ENCODE results near the gene EIF3L.

DNA sequence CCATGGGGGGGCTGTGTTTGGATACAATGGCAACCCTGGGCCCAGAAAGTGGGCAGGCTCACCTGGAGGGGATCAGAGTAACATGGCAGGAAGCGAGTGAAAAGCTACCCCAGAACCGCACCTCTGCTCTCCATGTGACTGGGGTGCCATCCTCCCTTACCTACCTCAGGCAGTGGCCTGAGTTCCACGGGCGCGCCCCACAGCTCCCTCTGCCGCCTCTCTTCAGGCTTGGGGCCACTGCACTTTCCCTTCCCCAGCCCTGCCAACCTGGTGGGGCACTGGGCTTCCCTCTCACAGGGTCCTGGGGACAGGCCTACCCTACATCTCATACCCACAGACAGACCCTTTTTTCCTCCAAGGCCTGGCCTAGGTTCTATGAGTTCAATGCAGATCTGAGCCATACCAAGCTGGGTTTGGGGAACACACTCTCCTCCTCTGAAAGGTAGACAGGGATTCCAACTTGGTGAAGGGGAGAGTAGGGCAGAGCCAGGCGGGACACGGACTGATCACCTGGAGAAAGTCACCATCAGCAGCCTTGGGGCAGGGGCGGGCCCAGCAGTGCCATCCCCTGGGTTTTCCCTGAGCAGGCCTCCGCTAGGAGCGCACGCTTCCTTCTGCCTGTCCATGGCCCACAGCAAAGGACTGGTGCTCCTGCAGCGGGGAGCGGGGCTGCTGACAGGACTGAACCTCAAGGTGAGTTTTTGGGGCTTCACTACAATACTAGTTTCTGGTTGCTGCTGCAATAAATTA, 19.0 kb upstream of the EIF3L start:
- TF ChIP-seq, protein P1, sequence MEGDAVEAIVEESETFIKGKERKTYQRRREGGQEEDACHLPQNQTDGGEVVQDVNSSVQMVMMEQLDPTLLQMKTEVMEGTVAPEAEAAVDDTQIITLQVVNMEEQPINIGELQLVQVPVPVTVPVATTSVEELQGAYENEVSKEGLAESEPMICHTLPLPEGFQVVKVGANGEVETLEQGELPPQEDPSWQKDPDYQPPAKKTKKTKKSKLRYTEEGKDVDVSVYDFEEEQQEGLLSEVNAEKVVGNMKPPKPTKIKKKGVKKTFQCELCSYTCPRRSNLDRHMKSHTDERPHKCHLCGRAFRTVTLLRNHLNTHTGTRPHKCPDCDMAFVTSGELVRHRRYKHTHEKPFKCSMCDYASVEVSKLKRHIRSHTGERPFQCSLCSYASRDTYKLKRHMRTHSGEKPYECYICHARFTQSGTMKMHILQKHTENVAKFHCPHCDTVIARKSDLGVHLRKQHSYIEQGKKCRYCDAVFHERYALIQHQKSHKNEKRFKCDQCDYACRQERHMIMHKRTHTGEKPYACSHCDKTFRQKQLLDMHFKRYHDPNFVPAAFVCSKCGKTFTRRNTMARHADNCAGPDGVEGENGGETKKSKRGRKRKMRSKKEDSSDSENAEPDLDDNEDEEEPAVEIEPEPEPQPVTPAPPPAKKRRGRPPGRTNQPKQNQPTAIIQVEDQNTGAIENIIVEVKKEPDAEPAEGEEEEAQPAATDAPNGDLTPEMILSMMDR (IDR thresholded peaks at IDR 0.05) = no peak
- TF ChIP-seq POLR2A (IDR thresholded peaks at IDR 0.05) = no peak

Measured in esophagus squamous epithelium (tissue), 4 donors.